ENCODE data around the gene TPD52L1.

Gene TPD52L1

GRCh38 chr6:125312478-125312877, 158.9 kb downstream of the TPD52L1 start:
- DNase-seq, result no peak

GRCh38 chr6:125312950-125313349, 159.4 kb downstream of the TPD52L1 start:
- no peak for DNase-seq
